GM18867 (cell line): ENCODE data around the gene RPGR.

ENCODE experiments used
- ATAC-seq: cut with Tn5 transposase; IDR thresholded peaks from one replicate; pipeline ENCODE4 v1.9.1; 2021; ENCODE audit warnings: mild to moderate bottlenecking, moderate library complexity; ENCODE audit not compliant: unreplicated experiment

RPGR gene

DNA sequence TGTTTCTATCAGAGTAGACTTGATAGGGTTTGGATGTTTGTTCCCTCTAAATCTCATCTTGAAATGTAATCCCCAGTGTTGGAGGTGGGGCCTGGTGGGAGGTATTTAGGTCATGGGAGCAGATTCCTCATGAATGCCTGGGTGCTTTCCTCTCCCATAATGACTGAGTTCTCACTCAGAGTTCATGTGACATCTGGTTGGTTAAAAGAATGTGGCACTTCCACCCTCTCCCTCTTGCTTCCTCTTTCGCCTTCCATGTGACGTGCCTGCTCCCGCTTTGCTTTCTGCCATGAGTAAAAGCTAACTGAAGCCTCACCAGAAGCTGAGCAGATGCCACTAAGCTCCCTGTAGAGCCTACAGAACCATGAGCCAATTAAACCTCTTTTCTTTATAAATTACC, 59.3 kb downstream of the RPGR start:
- no peak for ATAC-seq

DNA sequence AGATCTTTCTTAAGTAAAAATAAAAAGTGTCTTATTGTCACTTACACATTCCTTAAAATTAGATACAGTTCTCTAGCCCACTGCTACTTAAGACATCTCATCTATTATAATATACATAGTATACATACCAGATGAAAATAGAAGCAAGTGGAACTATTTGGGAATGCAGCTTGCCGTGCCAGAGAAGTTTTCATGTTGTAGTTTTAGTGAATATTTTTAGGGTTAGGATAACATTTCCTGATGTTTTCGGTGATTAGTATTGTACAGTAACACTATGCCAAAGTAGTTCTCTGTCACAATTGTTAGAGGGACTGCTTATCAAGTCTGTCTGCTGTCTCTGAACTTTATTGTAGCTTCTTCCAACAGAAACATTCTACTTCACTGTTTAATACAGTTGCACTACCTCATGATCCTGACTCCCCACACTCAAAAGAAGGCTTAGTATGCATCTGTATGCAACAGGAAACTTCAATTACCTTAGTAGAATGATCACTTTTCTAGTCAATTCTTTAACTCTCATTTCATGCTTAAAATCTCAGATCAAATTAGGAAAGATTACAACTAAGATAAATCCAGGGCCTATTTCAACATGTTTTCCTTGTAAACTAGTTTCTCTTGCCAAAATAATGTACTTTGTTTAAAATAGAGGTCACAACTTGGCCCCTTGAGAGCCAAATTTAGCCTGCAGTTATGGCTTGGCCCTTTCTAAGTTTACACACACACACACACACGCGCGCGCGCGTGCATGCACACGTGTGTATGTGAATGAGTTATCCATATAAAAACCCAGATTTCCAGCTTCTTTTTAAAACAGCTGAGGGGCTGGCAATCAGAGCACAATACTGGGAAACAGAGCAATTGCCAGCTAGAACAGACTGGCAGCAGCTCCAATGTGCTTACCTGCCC, 64.3 kb downstream of the RPGR start:
- ATAC-seq: no peak

DNA sequence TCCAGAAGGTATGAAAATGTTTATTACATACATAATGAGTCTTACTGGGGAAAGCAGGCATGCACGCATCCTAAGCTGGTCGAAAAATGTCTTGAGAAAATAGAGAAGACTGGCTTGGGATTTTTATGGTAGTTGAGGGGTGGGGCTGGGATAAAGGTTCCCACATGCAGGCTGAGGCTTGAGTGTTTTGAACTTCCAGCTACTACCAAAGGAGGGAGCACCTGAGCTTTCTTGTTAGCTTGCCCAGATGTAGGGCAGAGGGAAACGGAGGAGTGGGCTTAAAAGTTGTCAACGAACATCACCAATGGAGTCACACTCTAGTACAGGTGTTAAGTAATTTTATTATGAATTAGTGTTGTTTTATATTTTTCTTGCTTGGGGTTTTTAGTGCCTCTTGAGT, 67.1 kb downstream of the RPGR start:
- ATAC-seq: peak; percentile 69

DNA sequence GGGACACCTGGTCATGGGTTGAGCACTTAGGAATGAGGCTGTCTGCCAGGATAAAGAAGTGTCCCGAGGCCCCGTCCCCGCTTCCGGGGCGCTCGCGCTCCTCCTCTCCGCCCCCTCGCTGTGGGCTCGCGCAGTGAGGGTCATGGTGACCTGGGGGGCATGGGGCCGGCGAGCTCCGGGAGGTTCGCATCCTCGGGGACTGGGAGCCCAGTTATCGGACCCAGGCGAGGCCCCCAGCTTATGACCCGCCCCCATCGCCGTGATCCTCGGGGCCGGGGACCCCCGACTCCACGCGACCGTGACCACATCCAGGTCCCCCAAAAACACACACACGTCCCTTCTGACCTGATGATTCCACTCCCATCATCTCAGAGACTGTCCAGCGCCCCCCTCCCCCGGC, 71.3 kb downstream of the RPGR start:
- ATAC-seq: no peak

DNA sequence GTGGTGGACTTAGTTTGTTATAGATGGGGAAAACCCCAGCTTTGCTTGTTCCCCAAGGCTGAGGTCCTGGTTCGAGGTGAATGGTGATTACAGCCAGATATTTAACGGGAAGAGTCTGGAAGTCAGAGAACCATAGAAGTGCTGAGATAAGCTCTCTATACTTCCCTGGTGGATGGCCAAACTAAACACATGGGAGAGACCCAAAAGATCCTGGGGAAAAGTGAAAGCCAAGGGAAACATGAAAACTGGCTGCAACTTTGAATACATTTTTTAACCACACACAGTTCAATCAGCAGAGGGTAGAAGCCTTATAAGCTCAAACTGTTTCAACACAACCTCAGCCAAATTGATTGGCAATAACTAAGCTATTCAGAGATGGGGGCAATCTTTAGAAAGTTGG, 77.3 kb downstream of the RPGR start:
- ATAC-seq: no peak

DNA sequence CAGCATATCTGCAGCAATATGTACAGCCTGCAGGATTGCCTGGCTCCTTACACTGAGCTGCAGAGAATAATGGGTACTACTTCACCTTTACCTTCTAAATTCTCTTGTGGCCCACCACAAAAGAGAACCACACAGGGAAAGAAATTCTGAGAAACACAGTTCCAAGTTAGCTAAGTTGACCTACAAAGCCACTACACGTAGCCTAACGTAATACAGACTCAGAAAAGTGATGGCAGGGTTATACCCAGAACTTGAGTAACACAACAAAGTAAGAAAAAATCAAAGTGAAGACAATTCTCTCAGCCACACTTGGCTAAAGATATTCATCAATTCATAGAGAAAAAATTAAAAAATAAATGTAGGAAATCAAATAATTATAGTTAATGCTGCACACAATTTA, 80.3 kb downstream of the RPGR start:
- ATAC-seq: no peak

DNA sequence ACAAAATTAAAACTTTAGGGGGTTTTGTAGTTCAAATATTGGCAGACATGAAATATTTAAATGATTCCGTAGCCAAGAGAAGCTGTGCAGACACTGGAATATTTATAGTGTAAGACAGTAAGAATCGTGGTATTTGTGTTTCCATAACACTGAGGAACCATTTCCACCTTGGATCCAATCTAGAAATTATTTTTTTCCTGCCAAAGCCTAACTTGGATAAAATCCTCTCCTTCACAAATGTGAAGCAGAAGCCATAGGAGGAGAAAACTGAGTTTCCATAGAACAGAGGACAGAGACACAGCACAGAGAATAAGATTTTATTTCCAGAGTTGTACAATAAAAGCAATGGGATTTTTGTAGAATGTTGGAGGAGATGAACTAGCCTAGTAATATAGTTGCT, 86.8 kb downstream of the RPGR start:
- no peak for ATAC-seq

DNA sequence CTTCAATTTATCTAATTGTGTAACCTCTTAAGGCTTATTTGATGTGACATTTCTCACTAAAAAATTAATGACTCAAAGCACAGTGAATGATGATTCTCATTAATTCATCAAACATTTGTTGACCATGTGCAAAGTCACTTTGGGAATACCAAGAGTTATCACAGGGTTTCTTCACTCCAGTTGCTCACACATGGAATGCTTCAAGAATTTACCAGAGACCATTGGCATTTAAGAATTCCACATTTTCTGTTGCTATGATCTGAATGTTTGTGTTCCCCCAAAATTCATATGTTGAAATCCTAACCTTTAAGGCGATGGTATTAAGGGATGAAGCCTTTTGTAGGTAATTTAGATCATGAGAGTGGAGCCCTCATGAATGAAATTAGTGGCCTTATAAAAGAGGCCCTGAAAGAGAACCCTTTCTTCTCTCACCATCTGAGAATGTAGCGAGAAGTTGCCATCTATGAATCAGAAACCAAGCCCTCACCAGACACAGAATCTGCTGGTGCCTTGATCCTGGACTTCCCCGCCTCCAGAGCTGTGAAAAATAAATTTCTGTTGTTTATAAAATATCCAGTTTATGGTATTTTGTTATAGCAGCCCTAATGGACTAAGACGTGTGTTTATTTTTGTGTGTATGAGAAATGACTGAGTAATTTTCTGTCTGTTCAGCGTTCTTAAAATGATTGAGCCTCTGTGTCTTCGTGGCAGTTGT, 90.3 kb downstream of the RPGR start:
- ATAC-seq: no peak

DNA sequence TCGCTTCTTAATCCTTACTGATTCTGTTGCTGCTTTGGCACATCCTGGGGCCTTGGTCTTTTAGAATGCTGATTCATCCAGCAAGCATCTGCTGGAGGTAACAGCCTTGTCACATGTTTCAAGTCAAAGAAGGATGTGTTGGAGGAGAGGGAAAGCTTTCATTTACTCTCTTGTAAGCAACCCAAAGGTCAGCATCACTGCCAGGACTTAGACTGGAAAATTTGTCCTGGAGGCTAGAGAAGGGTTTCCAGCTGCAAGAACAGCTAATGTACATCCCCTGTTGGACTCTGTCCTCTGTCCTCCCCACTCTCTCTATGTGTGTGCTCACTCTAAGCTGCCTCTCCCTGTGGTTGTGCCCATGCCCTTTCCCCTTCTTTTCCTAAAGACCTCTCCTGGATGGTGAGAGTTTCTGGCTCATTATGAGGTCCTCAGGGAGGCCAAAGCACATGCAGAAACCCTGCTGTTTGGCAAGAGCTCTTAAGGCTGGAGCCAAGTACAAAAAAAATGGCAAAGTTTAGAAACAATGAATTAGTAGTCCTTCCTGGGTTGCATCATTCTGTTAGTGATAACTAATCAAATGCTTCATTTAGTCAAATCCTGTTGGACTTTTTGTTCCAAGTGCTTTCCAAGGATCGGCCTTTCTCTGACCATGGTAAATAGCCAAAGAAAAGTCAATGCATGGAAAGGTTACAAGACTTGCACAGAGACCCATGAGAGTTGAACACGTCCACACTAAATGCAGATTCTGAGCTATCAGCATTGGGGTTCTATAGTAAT, 93.2 kb downstream of the RPGR start:
- ATAC-seq: no peak

DNA sequence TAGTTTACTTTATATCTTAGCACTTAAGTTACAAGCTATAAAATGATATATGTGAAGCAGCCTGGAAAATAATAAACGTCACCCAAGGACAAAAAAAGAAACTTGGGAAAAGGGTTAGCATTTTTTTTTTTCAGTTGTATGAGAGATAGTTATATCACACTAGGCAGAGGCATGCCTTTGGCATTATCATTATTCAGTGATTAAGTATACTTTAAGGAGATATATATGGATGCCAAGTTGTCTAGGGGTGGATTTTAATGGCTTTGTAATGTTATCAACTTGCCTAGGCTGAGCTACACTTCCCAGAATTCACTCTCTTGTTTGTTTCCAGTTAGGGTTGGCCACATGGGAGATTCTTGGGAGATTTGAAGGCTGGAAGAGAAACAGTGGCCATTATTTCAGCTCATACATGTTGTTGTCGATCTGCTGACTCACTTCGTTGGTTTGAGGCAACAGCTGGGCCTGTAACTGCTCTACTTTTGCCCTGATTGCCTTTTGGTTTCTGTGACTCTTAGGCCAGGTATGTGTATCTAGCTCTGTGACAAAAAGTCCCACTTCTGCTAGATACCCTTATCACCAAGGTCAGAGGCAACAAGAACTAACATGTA, 95.1 kb downstream of the RPGR start:
- ATAC-seq: no peak

DNA sequence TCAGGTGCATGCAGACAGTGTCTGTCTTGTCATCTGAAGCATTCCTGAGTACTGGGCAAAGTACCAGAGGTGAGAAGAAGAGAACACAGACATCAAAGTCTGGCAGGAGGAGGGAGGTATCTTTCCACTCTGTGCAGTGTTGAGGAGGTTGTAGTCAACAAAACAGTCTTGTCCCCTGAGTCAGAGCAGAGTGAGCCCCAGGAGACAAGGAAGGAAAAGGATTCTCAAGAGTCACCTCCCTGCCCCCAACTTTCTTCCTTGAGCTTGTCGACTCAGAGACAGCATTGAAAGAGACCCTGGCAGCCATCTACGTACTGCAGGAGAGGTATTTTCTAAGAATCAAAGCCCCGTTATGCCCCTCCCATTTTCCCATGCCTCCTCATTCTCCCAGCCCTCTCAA, 102.2 kb downstream of the RPGR start:
- ATAC-seq: no peak

DNA sequence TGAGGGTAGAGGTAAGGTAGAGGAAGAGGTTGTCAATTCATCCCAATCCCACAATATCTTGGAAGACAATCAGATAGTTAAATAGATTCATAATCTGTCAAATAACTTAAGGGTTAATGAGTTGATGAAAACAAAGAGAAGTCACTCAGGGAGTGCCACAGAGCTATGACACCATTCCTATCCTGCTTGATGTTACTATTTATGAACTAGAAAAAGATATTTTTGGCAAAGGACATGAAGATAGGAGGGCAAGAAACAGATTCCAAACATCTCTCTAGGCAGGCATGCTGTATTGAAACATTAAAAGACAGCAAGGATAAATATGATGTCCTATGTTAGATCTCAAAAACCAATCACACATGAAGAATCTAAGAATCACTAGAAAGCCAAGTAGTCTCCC, 103.1 kb downstream of the RPGR start:
- no peak for ATAC-seq

DNA sequence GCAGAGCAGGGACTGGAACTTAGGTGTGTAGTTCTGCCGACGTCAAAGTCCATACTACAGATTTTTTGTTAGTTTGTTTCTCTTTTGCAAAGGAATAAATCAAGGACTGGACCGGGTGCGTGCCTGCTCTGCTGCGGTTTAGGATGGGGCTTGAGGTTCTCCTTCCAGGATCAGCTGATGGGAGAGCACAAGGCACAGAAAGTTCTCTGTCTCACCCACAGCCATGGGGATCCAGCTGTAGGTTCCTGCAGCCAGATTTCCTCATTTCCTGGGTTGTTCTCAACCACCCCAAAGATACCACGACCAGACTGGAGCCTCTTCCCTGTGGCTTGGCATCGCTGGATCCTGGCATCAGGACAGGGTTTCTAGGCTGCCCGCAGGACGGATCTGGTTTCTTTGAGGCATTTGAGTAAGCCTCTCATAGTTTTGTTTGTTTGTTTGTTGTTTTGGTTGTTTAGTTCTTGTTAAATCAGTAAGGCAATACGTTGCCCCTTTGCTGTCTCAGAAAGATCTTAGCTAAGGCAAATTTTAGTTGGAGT, 105.8 kb downstream of the RPGR start:
- ATAC-seq: no peak

DNA sequence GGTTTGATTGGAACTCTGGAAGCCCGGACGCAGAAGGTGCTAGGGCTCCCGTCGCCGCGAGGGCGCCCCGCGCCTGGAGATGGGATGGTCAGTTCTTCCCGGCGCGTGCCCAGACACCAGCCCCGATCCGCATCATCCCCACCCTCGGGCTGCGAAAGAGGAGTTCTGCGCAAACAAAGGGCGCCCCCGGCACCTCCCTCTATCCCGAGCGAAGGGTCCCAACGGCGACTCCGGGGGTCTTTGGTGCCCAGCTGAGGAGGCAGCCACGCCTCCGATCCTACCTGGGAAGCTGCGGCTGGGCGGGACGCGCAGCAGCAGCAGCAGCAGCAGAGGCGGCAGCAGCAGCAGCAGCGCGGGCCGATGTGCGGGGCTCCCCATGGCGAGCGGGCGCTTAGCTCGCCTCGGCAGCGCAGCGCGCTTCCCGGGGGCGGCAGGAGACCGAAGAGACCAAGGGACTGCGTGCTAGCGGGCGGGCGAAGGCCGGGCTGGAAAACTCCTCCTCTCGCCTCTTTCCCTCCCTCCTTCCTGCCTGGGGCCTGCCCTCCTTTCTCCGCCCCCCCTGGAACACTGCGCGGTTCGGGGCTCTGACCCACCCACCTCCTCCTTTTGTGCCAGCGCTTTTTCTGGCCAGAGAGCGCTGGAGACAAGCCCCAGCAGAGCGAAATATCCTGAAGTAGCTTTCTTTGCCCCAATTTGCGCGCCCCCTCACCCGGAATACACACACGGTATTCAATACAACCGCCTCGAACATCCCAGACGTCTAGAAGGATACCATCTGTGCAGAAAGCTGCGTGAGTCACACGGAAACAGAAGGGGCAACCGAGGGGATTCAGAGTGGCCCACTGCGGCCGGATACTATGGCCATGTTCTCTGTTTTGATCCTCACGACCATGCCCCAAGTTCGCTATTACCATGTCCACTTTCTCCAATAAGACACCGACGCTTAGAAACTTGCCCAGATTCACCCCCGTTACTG, 106.6 kb downstream of the RPGR start, which contains the start of gene SRPX:
SRPX (minus strand) TSS at position 457 of the 976 bp plus-strand sequence; CDS start at position 378, 79 bp downstream.
- no peak for ATAC-seq

DNA sequence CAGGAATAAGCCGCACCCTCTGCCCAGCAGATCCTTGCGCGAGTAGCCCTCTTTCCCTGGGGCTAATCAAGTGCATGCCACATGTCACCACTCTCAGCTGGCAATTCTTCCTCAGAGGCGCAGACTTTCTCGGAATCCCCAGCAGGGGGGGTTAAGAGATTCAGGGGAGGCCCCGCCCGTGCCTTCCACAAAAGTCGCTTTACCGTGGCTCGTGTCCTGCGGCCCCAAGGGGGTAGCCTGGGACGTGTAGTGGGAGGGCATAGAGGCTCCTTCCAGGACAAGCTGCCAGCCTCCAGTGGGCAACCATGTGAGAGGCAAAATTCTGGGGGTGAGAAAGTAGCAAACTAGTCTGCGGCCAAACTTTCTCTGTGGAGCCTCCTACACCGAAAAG, 107.3 kb downstream of the RPGR start:
- ATAC-seq: peak; percentile 76
